IMR-90 (cell line): Measurements from ENCODE around the gene FHL5. TPM values are rescaled to one million over a fixed set of nuclear protein-coding genes. Genes with fewer than 3 reads are reported as not detected.

Source experiments
- ATAC-seq: fragments of 200-7000 bp; cut with Tn5 transposase; 2 replicates; pipeline ENCODE4 v1.9.1; 2020; ENCODE audit warnings: low read depth, mild to moderate bottlenecking, moderate library complexity
- BruUV-seq: library from RNA; stranded (reverse); fragments of 400-500 nt; replicated peaks from 2 replicates; lab custom pipeline; 2021; lab: Mats Ljungman, UMichigan
- CTCF ChIA-PET: fragments of 300-600 bp; formaldehyde crosslinking; extraction: SDS; loops from one replicate; lab custom pipeline; 2021; ENCODE audit warnings: antibody characterized with exemption; lab: Yijun Ruan, JAX
- POLR2A ChIA-PET: fragments of 300-600 bp; sonication (Branson Sonifier 250); formaldehyde crosslinking; loops from one replicate; lab custom pipeline; 2022; ENCODE audit warnings: antibody characterized with exemption; ENCODE audit not compliant: unreplicated experiment; lab: Charles Lee
- DNase-seq: peaks from one replicate; pipeline ENCODE4 v3.0.0; 2013
- H2AFZ ChIP-seq: replicated peaks from 2 replicates; pipeline ENCODE3; 2013; ENCODE audit warnings: low read length, mild to moderate bottlenecking; ENCODE audit not compliant: poor library complexity
- H2AK5ac ChIP-seq: 2 replicates; pipeline ENCODE4 v1.6.1; 2013; ENCODE audit warnings: low read depth, low read length, inconsistent platforms
- H2AK9ac ChIP-seq: replicated peaks from 2 replicates; pipeline ENCODE3; 2013; ENCODE audit warnings: mild to moderate bottlenecking, low read depth, low read length, moderate library complexity; ENCODE audit not compliant: poor library complexity
- H2BK120ac ChIP-seq: 2 replicates; pipeline ENCODE4 v1.6.1; 2013; ENCODE audit warnings: low read depth, low read length, inconsistent platforms
- H2BK15ac ChIP-seq: 3 replicates; pipeline ENCODE4 v1.6.1; 2013; ENCODE audit warnings: low read depth, low read length, inconsistent platforms
- H2BK20ac ChIP-seq: 2 replicates; pipeline ENCODE4 v1.6.1; 2013; ENCODE audit warnings: low read depth, mild to moderate bottlenecking, inconsistent platforms, low read length, moderate library complexity
- H2BK5ac ChIP-seq: 2 replicates; pipeline ENCODE4 v1.6.1; 2013; ENCODE audit warnings: mild to moderate bottlenecking, low read depth, low read length, inconsistent platforms; ENCODE audit not compliant: poor library complexity, severe bottlenecking
- H3K14ac ChIP-seq: replicated peaks from 2 replicates; pipeline ENCODE4 v1.6.1; 2013; ENCODE audit warnings: low read depth, low read length, inconsistent platforms
- H3K18ac ChIP-seq: 2 replicates; pipeline ENCODE4 v1.6.1; 2013; ENCODE audit warnings: low read depth, low read length, control low read depth
- H3K23ac ChIP-seq: 2 replicates; pipeline ENCODE4 v1.6.1; 2013; ENCODE audit warnings: low read depth, low read length, inconsistent platforms
- H3K27ac ChIP-seq: 2 replicates; pipeline ENCODE4 v1.5.1; 2013; ENCODE audit warnings: mild to moderate bottlenecking, control low read depth, low read length; ENCODE audit not compliant: insufficient read depth
- H3K27me3 ChIP-seq: 2 replicates; pipeline ENCODE4 v1.6.1; 2013; ENCODE audit warnings: low read length; ENCODE audit not compliant: control insufficient read depth, insufficient read depth
- H3K36me3 ChIP-seq: 2 replicates; pipeline ENCODE4 v1.6.1; 2013; ENCODE audit warnings: low read length, mixed read lengths; ENCODE audit not compliant: control insufficient read depth, insufficient read depth
- H3K4ac ChIP-seq: 2 replicates; pipeline ENCODE4 v1.6.1; 2013; ENCODE audit warnings: low read depth, low read length, inconsistent platforms
- H3K4me1 ChIP-seq: 2 replicates; pipeline ENCODE4 v1.6.1; 2013; ENCODE audit warnings: low read length, mixed read lengths; ENCODE audit not compliant: control insufficient read depth, insufficient read depth
- H3K4me2 ChIP-seq: 2 replicates; pipeline ENCODE4 v1.6.1; 2013; ENCODE audit warnings: low read depth, mild to moderate bottlenecking, control low read depth, low read length, moderate library complexity
- H3K4me3 ChIP-seq: 2 replicates; pipeline ENCODE4 v1.5.1; 2013; ENCODE audit warnings: low read depth, mild to moderate bottlenecking, control low read depth, low read length, moderate library complexity; ENCODE audit not compliant: insufficient read depth
- H3K56ac ChIP-seq: 2 replicates; pipeline ENCODE4 v1.6.1; 2013; ENCODE audit warnings: low read length, inconsistent platforms; ENCODE audit not compliant: insufficient read depth; ENCODE audit errors: extremely low read depth
- H3K79me1 ChIP-seq, 2 experiments: 2 replicates each; pipeline ENCODE4 v1.6.1; 2013; ENCODE audit warnings: low read length in 2 of 2, inconsistent platforms in 1 of 2, low read depth in 1 of 2
- H3K9ac ChIP-seq: 2 replicates; pipeline ENCODE4 v1.6.1; 2013; ENCODE audit warnings: low read depth, low read length, control low read depth
- H3K9me1 ChIP-seq: 2 replicates; pipeline ENCODE4 v1.6.1; 2013; ENCODE audit warnings: low read length, inconsistent platforms; ENCODE audit not compliant: insufficient read depth
- H3K9me3 ChIP-seq: 2 replicates; pipeline ENCODE4 v1.6.1; 2013; ENCODE audit warnings: low read length; ENCODE audit not compliant: control insufficient read depth, insufficient read depth
- H4K20me1 ChIP-seq: 2 replicates; pipeline ENCODE4 v1.6.1; 2013; ENCODE audit warnings: low read length, inconsistent platforms; ENCODE audit not compliant: insufficient read depth
- H4K5ac ChIP-seq: 2 replicates; pipeline ENCODE4 v1.6.1; 2013; ENCODE audit warnings: mild to moderate bottlenecking, low read depth, low read length, control low read depth
- H4K8ac ChIP-seq, 2 experiments: 2 replicates each; pipeline ENCODE4 v1.6.1; 2013; ENCODE audit warnings: low read depth in 2 of 2, low read length in 2 of 2, control low read depth in 1 of 2, inconsistent platforms in 1 of 2
- H4K91ac ChIP-seq: 2 replicates; pipeline ENCODE4 v1.6.1; 2013; ENCODE audit warnings: low read depth, low read length, inconsistent platforms; ENCODE audit not compliant: insufficient read depth
- BHLHE40 ChIP-seq: fragments of 150-350 bp; IDR thresholded peaks from 2 replicates; pipeline ENCODE4 v1.6.1; 2016; ENCODE audit warnings: mild to moderate bottlenecking, low read depth, low read length
- CEBPB ChIP-seq: IDR thresholded peaks from 2 replicates; pipeline ENCODE4 v1.6.1; 2012; ENCODE audit warnings: low read depth, low read length, improper control_type of control experiment
- CHD1 ChIP-seq: IDR thresholded peaks from 2 replicates; pipeline ENCODE4 v1.6.1; 2012; ENCODE audit warnings: low read depth, low read length, improper control_type of control experiment
- MAFK ChIP-seq: IDR thresholded peaks from 2 replicates; pipeline ENCODE4 v1.6.1; 2012; ENCODE audit warnings: low read depth, low read length, improper control_type of control experiment
- MAZ ChIP-seq: IDR thresholded peaks from 2 replicates; pipeline ENCODE4 v1.6.1; 2012; ENCODE audit warnings: low read depth, mild to moderate bottlenecking, low read length, improper control_type of control experiment, moderate library complexity, borderline replicate concordance
- MXI1 ChIP-seq: IDR thresholded peaks from 2 replicates; pipeline ENCODE4 v1.6.1; 2012; ENCODE audit warnings: low read depth, mild to moderate bottlenecking, low read length, moderate library complexity, borderline replicate concordance
- NFE2L2 ChIP-seq: fragments of 150-350 bp; IDR thresholded peaks from 2 replicates; pipeline ENCODE4 v1.6.1; 2016; ENCODE audit warnings: low read depth, mild to moderate bottlenecking, low read length
- POLR2A ChIP-seq: IDR thresholded peaks from 2 replicates; pipeline ENCODE4 v1.6.1; 2012; ENCODE audit warnings: mild to moderate bottlenecking, low read depth, low read length
- SMC3 ChIP-seq: fragments of 150-350 bp; IDR thresholded peaks from 2 replicates; pipeline ENCODE4 v1.6.1; 2016; ENCODE audit warnings: low read depth, mild to moderate bottlenecking, antibody characterized with exemption, low read length, moderate library complexity
- WGBS, 2 experiments: methylation state at CpG; one replicate each; pipeline versions ENCODE4 v1.1.5 to v1.1.7; 2013; ENCODE audit warnings: missing lambda C conversion rate in 2 of 2; ENCODE audit not compliant: insufficient read length in 1 of 2; ENCODE audit errors: extremely low coverage in 2 of 2; 5-methylcytosine and 5-hydroxymethylcytosine counted together
- dilution Hi-C: fragments of 300-500 bp; cut with HindIII; formaldehyde crosslinking; loops from one replicate; pipeline ENCODE4 v1.14.3; 2018; ENCODE audit warnings: low sequenced_read_pairs; ENCODE audit not compliant: unreplicated experiment
- in situ Hi-C: fragments of 300-500 bp; cut with MboI; formaldehyde crosslinking; loops from 3 replicates; pipeline ENCODE4 v1.14.3; 2019; ENCODE audit warnings: low sequenced_read_pairs, inconsistent platforms, mixed read lengths
- intact Hi-C: fragments of 100-400 bp; cut with micrococcal nuclease; formaldehyde crosslinking; loops from 2 replicates; pipeline ENCODE4 v1.10.0; 2022
- polyA plus RNA-seq, 3 experiments: library from polyadenylated mRNA; depleted of rRNA; stranded (reverse); fragments of >200 nt; gene quantifications; 2 replicates each; pipeline ENCODE4 v1.2.3, GENCODE V29; 2012; ENCODE audit warnings: low replicate concordance in 1 of 3
- total RNA-seq: library from RNA; depleted of rRNA; stranded (reverse); fragments of >200 nt; gene quantifications from 2 replicates; pipeline ENCODE4 v1.2.3, GENCODE V29; 2012
- TF ChIP-seq, protein P1 (sequence below): conservative IDR thresholded peaks from 2 replicates; pipeline ENCODE4 v1.5.1; 2012; ENCODE audit warnings: mild to moderate bottlenecking, low read depth, low read length, improper control_type of control experiment
- TF ChIP-seq, protein P2 (sequence below): fragments of 150-350 bp; IDR thresholded peaks from 2 replicates; pipeline ENCODE4 v1.6.1; 2016; ENCODE audit warnings: low read depth, mild to moderate bottlenecking, low read length, moderate library complexity, borderline replicate concordance

The FHL5 gene
- total and polyA plus RNA-seq, 2 of the 4 experiments (the other 2 are of a cell fraction), result not detected

DNA sequence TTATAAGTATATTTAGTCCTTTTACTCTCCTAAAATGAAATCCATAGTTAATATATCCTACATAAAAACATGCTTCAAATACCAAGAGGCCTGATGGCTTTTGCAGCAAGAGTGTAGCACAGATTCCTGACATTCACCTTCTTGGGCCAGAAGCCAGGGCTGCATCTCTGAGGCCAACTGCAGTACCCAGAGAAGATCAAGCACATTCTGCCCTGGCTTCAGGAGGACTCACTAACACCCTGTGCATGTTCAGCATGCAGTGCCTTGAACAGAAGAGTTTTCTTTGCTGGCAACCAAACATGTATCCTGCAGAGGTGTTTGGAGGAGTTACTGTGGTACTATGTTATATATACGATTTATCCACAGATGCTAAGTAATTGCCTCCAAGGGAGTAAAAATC is 90.3 kb downstream of the FHL5 start:
- Histone ChIP-seq H2BK20ac (no peak overlapping the region), H3K4me3 (no peak overlapping the region), H4K91ac (no peak overlapping the region), H4K5ac (no peak overlapping the region), H3K27me3 (no peaks in the 10 kb centered on the region), H3K56ac (no peak overlapping the region), H4K20me1 (no peaks in the 10 kb centered on the region), H3K9me3 (no peaks in the 10 kb centered on the region), H2AK5ac (no peak overlapping the region), H2AFZ (no peak overlapping the region), H3K4me1 (no peaks in the 10 kb centered on the region), H3K9me1 (no peaks in the 10 kb centered on the region), H3K23ac (no peak overlapping the region), H3K4me2 (no peak overlapping the region), H3K18ac (no peak overlapping the region), H3K27ac (no peak overlapping the region), H2BK120ac (no peak overlapping the region), H2BK5ac (no peak overlapping the region), H3K9ac (no peak overlapping the region), H3K14ac (no peak overlapping the region), H3K79me1 (no peaks in the 10 kb centered on the region), H2BK15ac (no peak overlapping the region), H3K4ac (no peak overlapping the region), H2AK9ac (no peak overlapping the region), H3K36me3 (no peaks in the 10 kb centered on the region), H4K8ac (no peak overlapping the region)
- dilution Hi-C loops (no loop called here), intact Hi-C loops (no loop called here), in situ Hi-C loops (no loop called here)
- no peak for DNase-seq
- ATAC-seq, result no peak
- no TSS peak for BruUV-seq
- WGBS, 2 experiments, result no CpG with 5 or more reads among the region's 1 CpG
- POLR2A ChIA-PET, result no interaction called here
- CTCF ChIA-PET, result no interaction called here
- no peak for TF ChIP-seq NFE2L2
- TF ChIP-seq, protein P1, sequence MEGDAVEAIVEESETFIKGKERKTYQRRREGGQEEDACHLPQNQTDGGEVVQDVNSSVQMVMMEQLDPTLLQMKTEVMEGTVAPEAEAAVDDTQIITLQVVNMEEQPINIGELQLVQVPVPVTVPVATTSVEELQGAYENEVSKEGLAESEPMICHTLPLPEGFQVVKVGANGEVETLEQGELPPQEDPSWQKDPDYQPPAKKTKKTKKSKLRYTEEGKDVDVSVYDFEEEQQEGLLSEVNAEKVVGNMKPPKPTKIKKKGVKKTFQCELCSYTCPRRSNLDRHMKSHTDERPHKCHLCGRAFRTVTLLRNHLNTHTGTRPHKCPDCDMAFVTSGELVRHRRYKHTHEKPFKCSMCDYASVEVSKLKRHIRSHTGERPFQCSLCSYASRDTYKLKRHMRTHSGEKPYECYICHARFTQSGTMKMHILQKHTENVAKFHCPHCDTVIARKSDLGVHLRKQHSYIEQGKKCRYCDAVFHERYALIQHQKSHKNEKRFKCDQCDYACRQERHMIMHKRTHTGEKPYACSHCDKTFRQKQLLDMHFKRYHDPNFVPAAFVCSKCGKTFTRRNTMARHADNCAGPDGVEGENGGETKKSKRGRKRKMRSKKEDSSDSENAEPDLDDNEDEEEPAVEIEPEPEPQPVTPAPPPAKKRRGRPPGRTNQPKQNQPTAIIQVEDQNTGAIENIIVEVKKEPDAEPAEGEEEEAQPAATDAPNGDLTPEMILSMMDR, result no peak
- no peak for TF ChIP-seq MXI1
- TF ChIP-seq CHD1, result no peak
- TF ChIP-seq POLR2A, result no peak
- TF ChIP-seq, protein P2, sequence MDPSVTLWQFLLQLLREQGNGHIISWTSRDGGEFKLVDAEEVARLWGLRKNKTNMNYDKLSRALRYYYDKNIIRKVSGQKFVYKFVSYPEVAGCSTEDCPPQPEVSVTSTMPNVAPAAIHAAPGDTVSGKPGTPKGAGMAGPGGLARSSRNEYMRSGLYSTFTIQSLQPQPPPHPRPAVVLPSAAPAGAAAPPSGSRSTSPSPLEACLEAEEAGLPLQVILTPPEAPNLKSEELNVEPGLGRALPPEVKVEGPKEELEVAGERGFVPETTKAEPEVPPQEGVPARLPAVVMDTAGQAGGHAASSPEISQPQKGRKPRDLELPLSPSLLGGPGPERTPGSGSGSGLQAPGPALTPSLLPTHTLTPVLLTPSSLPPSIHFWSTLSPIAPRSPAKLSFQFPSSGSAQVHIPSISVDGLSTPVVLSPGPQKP, result no peak
- TF ChIP-seq SMC3, result no peak
- no peak for TF ChIP-seq CEBPB
- no peak for TF ChIP-seq MAFK
- TF ChIP-seq BHLHE40, result no peak
- no peak for TF ChIP-seq MAZ
